HG02973 (cell line): ENCODE data around the gene TMEM221.

ENCODE experiments used
- ATAC-seq: cut with Tn5 transposase; IDR thresholded peaks from one replicate; pipeline ENCODE4 v1.9.1; 2021; ENCODE audit warnings: moderate library complexity; ENCODE audit not compliant: unreplicated experiment

The TMEM221 gene

GRCh38 chr19:17473041-17473440 is 24.6 kb upstream of the TMEM221 start:
- no peak for ATAC-seq

GRCh38 chr19:17471410-17472125 is 23.1 kb upstream of the TMEM221 start:
- no peak for ATAC-seq

GRCh38 chr19:17470068-17470841 is 21.8 kb upstream of the TMEM221 start, which contains the start of gene SLC27A1:
SLC27A1 (plus strand) TSS chr19:17470524; CDS start chr19:17470541, 17 bp downstream.
- peak; percentile 64 for ATAC-seq

DNA sequence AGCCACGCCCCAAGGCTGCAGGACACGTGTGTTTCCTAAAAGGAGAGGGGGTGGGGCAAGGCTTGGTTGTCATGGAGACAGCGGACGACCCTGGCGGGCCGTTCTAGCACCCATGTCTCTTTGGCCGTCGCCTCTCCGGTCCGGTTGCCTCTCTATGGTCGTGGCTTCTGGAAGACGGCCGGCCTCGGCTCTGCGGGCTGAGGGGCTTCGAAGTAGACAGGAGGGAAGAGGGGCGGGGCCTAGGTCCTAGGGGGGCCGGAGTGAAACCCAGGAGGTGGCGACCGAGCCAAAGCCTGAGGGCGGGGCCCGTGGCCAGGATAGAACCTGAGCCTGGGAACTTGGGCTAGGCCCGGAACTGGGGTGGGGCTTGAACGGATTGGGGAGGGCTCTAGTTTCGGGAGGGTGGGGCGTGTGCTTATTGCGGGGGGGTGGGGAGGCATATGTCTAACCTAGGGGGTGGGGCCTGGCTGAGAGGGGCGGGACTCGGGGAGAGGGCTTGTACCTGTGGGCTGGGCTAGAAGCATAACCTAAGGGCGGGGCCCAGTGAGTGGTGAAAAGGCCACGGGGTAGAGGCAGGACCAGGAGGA is 21.1 kb upstream of the TMEM221 start:
- peak; percentile 56 for ATAC-seq

- no peak for ATAC-seq
These were observed 20.6 kb upstream of the TMEM221 start for GRCh38 chr19:17469092-17469480.

GRCh38 chr19:17468302-17469091 is 20.0 kb upstream of the TMEM221 start:
- ATAC-seq: no peak

- no peak for ATAC-seq
These were observed 19.2 kb upstream of the TMEM221 start for GRCh38 chr19:17467471-17468301.

DNA sequence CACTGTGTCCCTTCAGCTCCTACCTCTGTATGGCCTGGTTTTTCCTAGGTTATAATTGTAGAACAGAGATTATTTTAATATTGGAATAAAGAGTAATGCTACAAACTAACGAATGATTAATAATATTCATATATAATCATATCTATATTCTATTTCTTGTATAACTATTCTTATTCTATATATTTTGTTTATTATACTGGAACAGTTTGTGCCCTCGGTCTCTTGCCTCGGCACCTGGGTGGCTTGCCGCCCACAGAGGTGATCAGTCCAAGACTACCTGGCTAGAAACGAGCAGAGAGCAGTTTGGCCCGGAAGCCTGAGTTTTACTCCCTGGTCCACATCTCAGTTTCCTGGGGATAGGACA is 18.0 kb upstream of the TMEM221 start:
- no peak for ATAC-seq

DNA sequence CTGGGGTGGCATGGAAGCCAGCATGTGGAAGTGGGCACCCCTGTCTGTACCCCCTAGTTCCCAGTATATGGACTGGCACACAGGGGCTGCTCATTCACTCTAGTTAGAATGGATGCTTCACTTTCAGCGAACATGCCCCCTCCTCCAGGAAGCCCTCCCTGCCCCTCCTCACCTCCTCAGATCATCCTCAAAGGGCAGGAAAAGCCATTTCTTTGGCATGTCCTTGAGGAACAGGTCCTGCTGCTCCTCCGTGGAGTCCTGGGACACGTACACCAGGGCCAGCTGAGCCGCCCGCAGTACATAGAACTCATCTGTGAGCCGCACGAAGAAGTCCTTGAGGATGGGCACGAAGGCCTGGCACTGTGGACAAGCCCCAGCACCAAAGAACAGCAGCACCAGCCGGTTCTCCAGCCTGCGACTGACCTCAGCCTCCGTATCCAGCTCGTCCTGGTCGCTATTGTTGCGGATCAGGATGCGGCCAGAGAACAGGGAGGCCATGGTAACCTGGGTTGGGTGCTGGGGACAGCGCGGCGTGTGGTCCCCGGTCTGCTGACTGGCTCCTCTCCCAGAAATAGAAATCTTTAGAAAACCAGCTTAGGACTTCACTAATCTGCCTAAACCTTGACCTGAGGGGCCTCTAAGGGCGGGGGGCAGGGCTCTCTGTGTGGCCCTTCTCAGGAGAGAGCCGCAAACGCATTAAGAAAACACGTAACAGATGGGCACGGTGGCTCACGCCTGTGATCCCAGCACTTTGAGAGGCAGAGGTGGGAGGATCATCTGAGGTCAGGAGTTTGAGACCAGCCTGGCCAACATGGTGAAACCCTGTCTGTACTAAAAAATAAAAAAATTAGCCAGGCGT is 12.1 kb upstream of the TMEM221 start, which contains the start of gene NXNL1:
Gene NXNL1, minus strand, starts transcription at position 555 of the 859 bp plus-strand sequence. Its CDS starts 57 bp downstream, at position 498.
- ATAC-seq: no peak

- no peak for ATAC-seq
These were observed 10.5 kb upstream of the TMEM221 start for GRCh38 chr19:17458970-17459369.

DNA sequence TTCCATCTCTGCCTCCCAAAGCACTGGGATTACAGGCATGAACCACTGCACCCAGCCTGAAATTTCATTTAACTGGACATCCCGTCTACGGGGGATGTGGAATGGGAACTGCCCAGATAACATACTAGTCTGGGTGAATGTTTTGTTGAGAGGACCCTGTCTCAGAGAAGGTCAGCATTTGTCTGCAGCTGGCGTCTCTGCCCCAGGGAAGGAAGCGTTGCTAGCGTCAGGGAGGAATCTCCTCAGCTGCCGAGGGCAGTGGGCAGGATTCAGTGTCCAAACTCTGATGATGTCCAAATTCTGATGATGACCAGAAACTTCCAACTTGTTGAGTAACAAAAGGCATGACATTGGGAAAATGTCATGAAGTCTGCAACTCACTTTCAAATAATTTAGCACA is 9.1 kb upstream of the TMEM221 start:
- no peak for ATAC-seq

DNA sequence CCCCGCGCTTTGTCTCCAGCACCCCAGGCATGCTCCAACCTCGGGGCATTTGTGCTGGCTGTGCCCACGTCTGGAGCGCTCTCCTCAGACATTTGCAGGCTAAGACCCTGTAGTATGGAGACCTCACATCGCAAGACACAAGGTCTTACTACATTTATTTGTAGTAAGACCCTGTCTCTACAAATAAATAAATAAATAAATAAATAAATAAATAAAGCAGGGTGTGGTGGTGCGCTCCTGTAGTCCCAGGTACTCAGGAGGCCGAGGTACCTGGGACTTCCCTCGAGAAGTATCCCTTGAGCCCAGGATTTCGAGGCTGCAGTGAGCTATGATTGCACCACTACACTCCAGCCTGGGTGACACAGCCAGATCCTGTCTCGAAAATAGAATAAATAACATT is 7.7 kb upstream of the TMEM221 start:
- ATAC-seq: no peak

- no peak for ATAC-seq
These were observed 7.0 kb upstream of the TMEM221 start for GRCh38 chr19:17455308-17456123.

DNA sequence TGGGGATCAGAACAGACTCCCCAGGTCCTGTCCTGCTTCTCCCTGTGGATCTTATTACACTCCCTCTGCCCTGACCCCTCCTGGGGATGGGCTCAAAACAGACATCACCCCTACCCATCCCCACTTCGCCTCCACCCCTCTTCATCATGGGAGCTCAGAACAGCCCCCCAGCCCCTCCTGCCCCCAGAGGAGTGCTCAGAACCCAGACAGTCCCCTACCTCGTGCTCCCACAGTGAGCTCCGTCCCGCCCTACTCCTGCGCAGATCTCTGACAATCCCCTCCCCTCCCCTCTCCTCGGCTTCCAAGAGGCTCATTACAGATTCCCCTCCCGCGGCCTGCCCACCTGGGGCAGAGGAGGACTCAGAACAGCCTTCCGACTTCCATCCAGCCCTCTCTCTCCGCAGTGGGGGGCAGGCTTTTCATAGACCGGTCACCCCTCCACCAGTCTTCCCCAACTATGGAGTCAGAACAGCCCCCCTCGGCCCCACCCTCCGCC is 6.2 kb upstream of the TMEM221 start:
- no peak for ATAC-seq

DNA sequence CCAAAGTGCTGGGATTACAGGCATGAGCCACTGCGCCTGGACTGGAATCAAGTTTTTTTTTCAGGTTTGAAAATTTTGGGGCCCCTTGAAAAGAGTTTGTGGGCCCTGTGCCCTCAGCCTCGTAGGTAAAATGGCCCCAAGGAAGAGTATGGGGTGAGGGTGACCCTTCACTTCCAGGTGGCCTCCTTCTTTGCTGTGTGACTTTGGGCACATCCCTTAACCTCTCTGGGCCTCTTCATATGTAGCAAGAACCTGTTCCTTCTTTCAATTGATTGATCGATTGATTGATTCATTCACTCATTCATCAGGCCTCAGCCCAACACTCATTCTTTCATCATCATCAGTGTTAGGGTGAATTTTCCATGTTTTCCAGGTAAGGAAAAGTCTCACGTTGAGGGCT is 3.4 kb upstream of the TMEM221 start:
- no peak for ATAC-seq

- ATAC-seq: no peak
These were observed 2.0 kb upstream of the TMEM221 start for GRCh38 chr19:17450264-17451075.

- ATAC-seq: no peak
These were observed 751 bp downstream of the TMEM221 start for GRCh38 chr19:17447704-17448130.
